ENCODE data around the gene GPS1. TPM values are rescaled to one million over a fixed set of nuclear protein-coding genes. Genes with fewer than 3 reads are reported as not detected.

The GPS1 gene
- total RNA-seq, 4 donors from 2014 or later, result 76.0 to 326 (median 85.6) TPM

DNA sequence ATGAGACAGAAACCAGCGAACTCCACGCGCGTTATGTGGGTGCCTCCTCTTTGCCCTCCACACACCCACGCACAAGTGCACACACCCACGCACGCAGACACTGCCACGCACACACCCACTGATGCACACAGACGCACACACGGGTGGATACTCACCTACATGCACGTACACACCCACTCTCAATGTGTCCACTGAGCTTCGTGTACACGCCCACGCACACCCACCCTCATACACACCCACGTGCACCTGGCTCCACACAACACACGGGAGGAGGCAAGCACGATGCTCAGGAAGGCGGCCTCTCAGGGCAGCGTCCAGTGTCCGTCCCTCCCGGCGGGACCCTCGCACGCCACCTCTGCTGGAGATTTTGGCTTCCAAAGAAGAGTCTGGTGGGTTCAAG is 4.3 kb upstream of the GPS1 start:
- Histone ChIP-seq H3K4me3 (no peak overlapping the region), H3K27ac (no peak overlapping the region), H3K27me3 (no peaks in the 10 kb centered on the region), H3K4me1 (peaks cover 0 to 11% of the 10 kb centered on the region in 2 donors), H3K36me3 (no peaks in the 10 kb centered on the region), H3K9me3 (no peaks in the 10 kb centered on the region)
- DNase-seq, result no peak
- intact Hi-C loops (cut with DNase I; ENCODE audit: low total_unique reads), result no loop called here
- TF ChIP-seq, protein P1, sequence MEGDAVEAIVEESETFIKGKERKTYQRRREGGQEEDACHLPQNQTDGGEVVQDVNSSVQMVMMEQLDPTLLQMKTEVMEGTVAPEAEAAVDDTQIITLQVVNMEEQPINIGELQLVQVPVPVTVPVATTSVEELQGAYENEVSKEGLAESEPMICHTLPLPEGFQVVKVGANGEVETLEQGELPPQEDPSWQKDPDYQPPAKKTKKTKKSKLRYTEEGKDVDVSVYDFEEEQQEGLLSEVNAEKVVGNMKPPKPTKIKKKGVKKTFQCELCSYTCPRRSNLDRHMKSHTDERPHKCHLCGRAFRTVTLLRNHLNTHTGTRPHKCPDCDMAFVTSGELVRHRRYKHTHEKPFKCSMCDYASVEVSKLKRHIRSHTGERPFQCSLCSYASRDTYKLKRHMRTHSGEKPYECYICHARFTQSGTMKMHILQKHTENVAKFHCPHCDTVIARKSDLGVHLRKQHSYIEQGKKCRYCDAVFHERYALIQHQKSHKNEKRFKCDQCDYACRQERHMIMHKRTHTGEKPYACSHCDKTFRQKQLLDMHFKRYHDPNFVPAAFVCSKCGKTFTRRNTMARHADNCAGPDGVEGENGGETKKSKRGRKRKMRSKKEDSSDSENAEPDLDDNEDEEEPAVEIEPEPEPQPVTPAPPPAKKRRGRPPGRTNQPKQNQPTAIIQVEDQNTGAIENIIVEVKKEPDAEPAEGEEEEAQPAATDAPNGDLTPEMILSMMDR (IDR thresholded peaks at IDR 0.05), result no peak
- TF ChIP-seq POLR2A (IDR thresholded peaks at IDR 0.05), result no peak

- TF ChIP-seq, protein P1 (IDR thresholded peaks at IDR 0.05), result no peak
- no peak for TF ChIP-seq POLR2A (IDR thresholded peaks at IDR 0.05)
- Histone ChIP-seq H3K4me3 (no peak overlapping the region), H3K9me3 (no peaks in the 10 kb centered on the region), H3K4me1 (peaks cover 0 to 18% of the 10 kb centered on the region in 2 donors), H3K36me3 (no peaks in the 10 kb centered on the region), H3K27ac (no peak overlapping the region), H3K27me3 (no peaks in the 10 kb centered on the region)
- intact Hi-C loops (cut with DNase I; ENCODE audit: low total_unique reads), result no loop called here
- DNase-seq, result no peak
Observed at GRCh38 chr17:82047914-82048570, 3.7 kb upstream of the GPS1 start.

DNA sequence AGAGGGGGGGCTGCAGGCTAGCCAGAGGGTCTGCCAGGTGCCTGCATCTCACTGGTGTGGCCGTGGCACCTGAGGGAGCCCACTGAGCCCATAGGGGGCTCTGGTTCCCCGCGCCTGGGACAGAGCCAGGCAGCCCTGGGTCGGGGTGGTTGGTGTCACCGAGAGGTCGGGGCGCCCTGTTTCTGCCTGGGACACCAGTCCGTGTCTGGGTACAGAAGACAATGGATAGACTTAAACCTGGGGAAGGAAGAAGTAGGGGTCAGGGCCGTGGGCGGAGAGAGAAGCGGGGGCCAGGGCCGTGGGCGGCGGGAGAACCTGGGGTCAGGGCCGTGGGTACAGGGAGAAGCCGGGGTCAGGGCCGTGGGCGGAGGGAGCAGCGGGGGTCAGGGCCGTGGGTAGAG is 3.1 kb upstream of the GPS1 start:
- TF ChIP-seq POLR2A (IDR thresholded peaks at IDR 0.05), result no peak
- TF ChIP-seq, protein P1 (IDR thresholded peaks at IDR 0.05), result no peak
- Histone ChIP-seq H3K36me3 (no peaks in the 10 kb centered on the region), H3K4me3 (no peak overlapping the region), H3K9me3 (no peaks in the 10 kb centered on the region), H3K4me1 (peaks cover 0 to 23% of the 10 kb centered on the region in 2 donors), H3K27me3 (no peaks in the 10 kb centered on the region), H3K27ac (no peak overlapping the region)
- intact Hi-C loops (cut with DNase I; ENCODE audit: low total_unique reads), result no loop called here
- no peak for DNase-seq

GRCh38 chr17:82049106-82049505 is 2.6 kb upstream of the GPS1 start:
- H3K4me3 ChIP-seq, result no peak overlapping the region
- peaks cover 0 to 28% of the 10 kb centered on the region in 2 donors for H3K4me1 ChIP-seq
- H3K27ac ChIP-seq, result no peak overlapping the region
- DNase-seq, result no peak
- no peaks in the 10 kb centered on the region for H3K27me3 ChIP-seq
- no peaks in the 10 kb centered on the region for H3K36me3 ChIP-seq
- TF ChIP-seq, protein P1 (IDR thresholded peaks at IDR 0.05), result no peak
- TF ChIP-seq POLR2A (IDR thresholded peaks at IDR 0.05), result no peak
- intact Hi-C loops (cut with DNase I; ENCODE audit: low total_unique reads), result no loop called here
- H3K9me3 ChIP-seq, result no peaks in the 10 kb centered on the region

DNA sequence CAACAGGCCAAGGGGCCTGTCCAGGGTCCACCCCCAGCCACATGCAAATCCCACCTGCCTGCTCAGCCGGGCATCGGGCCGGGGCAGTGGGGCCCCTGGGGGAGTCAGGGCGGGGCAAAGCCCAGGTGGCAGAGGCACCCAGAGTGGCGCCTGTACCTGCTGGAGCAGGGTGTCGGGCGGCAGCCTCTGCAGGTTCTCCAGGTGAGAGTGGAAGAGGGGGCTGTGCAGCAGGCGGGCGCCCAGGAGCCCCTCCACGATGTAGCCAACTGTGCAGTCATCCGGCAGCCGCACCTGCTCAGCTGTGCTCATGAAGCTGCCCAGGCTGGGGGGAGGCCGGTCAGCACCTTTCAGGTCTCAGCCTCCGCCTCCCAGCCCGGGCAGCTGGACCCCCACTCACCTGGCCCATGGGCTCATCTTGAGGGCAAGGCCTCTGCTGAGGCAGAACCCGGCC is 2.2 kb upstream of the GPS1 start:
- H3K4me1 ChIP-seq, result peaks cover 0 to 28% of the 10 kb centered on the region in 2 donors
- intact Hi-C loops (cut with DNase I; ENCODE audit: low total_unique reads), result no loop called here
- no peak for DNase-seq
- H3K27ac ChIP-seq, result no peak overlapping the region
- H3K27me3 ChIP-seq, result no peaks in the 10 kb centered on the region
- TF ChIP-seq POLR2A (IDR thresholded peaks at IDR 0.05), result no peak
- TF ChIP-seq, protein P1 (IDR thresholded peaks at IDR 0.05), result no peak
- H3K36me3 ChIP-seq, result no peaks in the 10 kb centered on the region
- no peak overlapping the region for H3K4me3 ChIP-seq
- no peaks in the 10 kb centered on the region for H3K9me3 ChIP-seq

Data from uterus (tissue), 4 donors.